Dendritic cell treated with granulocyte-macrophage colony-stimulating factor and Interleukin-4, amounts not matched to agents 40 ng/mL and 50 ng/mL, for 4 days (primary cell): ENCODE data around the gene CAPN14.
A peak's percentile ranks its signal among the peaks of the same experiment; 100 is the strongest.

Source experiments
- H3K27ac Mint-ChIP-seq: one replicate; pipeline ENCODE4 v1.8.0; 2022; ENCODE audit warnings: mild to moderate bottlenecking, mixed read lengths
- H3K27me3 Mint-ChIP-seq: one replicate; pipeline ENCODE4 v1.8.0; 2022; ENCODE audit warnings: mild to moderate bottlenecking, mixed read lengths
- H3K36me3 Mint-ChIP-seq: one replicate; pipeline ENCODE4 v1.8.0; 2022; ENCODE audit warnings: low read depth, mixed read lengths
- H3K4me1 Mint-ChIP-seq: one replicate; pipeline ENCODE4 v1.8.0; 2022; ENCODE audit warnings: low read depth, mixed read lengths
- H3K4me3 Mint-ChIP-seq: one replicate; pipeline ENCODE4 v1.8.0; 2022; ENCODE audit warnings: mild to moderate bottlenecking, moderate library complexity, mixed read lengths
- H3K9me3 Mint-ChIP-seq: one replicate; pipeline ENCODE4 v1.8.0; 2022; ENCODE audit warnings: mixed read lengths
- intact Hi-C: fragments of 100-400 bp; cut with micrococcal nuclease; formaldehyde crosslinking; loops from one replicate; pipeline ENCODE4 v1.15.0; 2022

CAPN14 gene

GRCh38 chr2:31236433-31237205 lies 19.3 kb upstream of the CAPN14 start:
- H3K27me3 Mint-ChIP-seq, result peaks cover 13% of the 10 kb centered on the region
- no peak overlapping the region for H3K4me3 Mint-ChIP-seq
- H3K36me3 Mint-ChIP-seq, result no peaks in the 10 kb centered on the region
- H3K9me3 Mint-ChIP-seq, result no peaks in the 10 kb centered on the region
- no peak overlapping the region for H3K27ac Mint-ChIP-seq
- H3K4me1 Mint-ChIP-seq, result peaks cover 18% of the 10 kb centered on the region
- intact Hi-C loops, result loop anchor here (10.0 kb wide), 1 partner anchor 88 kb away; no protein-coding TSS in a partner anchor

GRCh38 chr2:31235504-31235902 lies 18.2 kb upstream of the CAPN14 start:
- H3K4me3 Mint-ChIP-seq, result no peak overlapping the region

GRCh38 chr2:31234683-31235503 lies 17.6 kb upstream of the CAPN14 start:
- no peaks in the 10 kb centered on the region for H3K9me3 Mint-ChIP-seq
- H3K4me3 Mint-ChIP-seq, result peak overlapping the region; percentile 33
- H3K27me3 Mint-ChIP-seq, result peaks cover 13% of the 10 kb centered on the region
- peaks cover 18% of the 10 kb centered on the region for H3K4me1 Mint-ChIP-seq
- H3K36me3 Mint-ChIP-seq, result no peaks in the 10 kb centered on the region
- intact Hi-C loops, result loop anchor here (10.0 kb wide), 1 partner anchor 90 kb away; no protein-coding TSS in a partner anchor
- no peak overlapping the region for H3K27ac Mint-ChIP-seq

More at GRCh38 chr2:31235504-31235902, 18.2 kb upstream of the CAPN14 start:
- Mint-ChIP-seq H3K27me3 (peaks cover 13% of the 10 kb centered on the region), H3K36me3 (no peaks in the 10 kb centered on the region), H3K4me1 (peaks cover 18% of the 10 kb centered on the region), H3K27ac (no peak overlapping the region), H3K9me3 (no peaks in the 10 kb centered on the region)
- intact Hi-C loops, result loop anchor here (10.0 kb wide), 1 partner anchor 89 kb away; no protein-coding TSS in a partner anchor

GRCh38 chr2:31233741-31234682 lies 16.7 kb upstream of the CAPN14 start, which contains the start of gene EHD3:
Gene EHD3, plus strand, starts transcription at chr2:31234152. Its CDS starts 470 bp downstream, at chr2:31234622.
- Mint-ChIP-seq H3K27ac (no peak within 1 kb of the TSS), H3K4me3 (peak within 1 kb of the TSS; percentile 78), H3K36me3 (no peaks in the 10 kb centered on the region), H3K27me3 (peaks cover 13% of the 10 kb centered on the region), H3K9me3 (no peaks in the 10 kb centered on the region), H3K4me1 (peaks cover 18% of the 10 kb centered on the region)
- intact Hi-C loops, result loop anchor here (10.0 kb wide), 1 partner anchor 91 kb away; no protein-coding TSS in a partner anchor

GRCh38 chr2:31233231-31233630 lies 15.9 kb upstream of the CAPN14 start:
- Mint-ChIP-seq H3K27ac (no peak overlapping the region), H3K9me3 (no peaks in the 10 kb centered on the region), H3K4me3 (peak overlapping the region; percentile 78), H3K36me3 (no peaks in the 10 kb centered on the region), H3K4me1 (peaks cover 18% of the 10 kb centered on the region), H3K27me3 (peaks cover 13% of the 10 kb centered on the region)
- intact Hi-C loops, result loop anchor here (10.0 kb wide), 1 partner anchor 92 kb away; no protein-coding TSS in a partner anchor

- Mint-ChIP-seq H3K4me3 (no peak overlapping the region), H3K4me1 (peaks cover 18% of the 10 kb centered on the region), H3K27ac (no peak overlapping the region)
These were observed 15.3 kb upstream of the CAPN14 start for GRCh38 chr2:31232586-31232985.

GRCh38 chr2:31231571-31232302 lies 14.4 kb upstream of the CAPN14 start:
- Mint-ChIP-seq H3K4me1 (peaks cover 18% of the 10 kb centered on the region), H3K27ac (no peak overlapping the region), H3K36me3 (no peaks in the 10 kb centered on the region), H3K9me3 (no peaks in the 10 kb centered on the region), H3K27me3 (peaks cover 13% of the 10 kb centered on the region), H3K4me3 (no peak overlapping the region)
- intact Hi-C loops, result loop anchor here (10.0 kb wide), 1 partner anchor 93 kb away; no protein-coding TSS in a partner anchor

More at GRCh38 chr2:31232586-31232985, 15.3 kb upstream of the CAPN14 start:
- Mint-ChIP-seq H3K9me3 (no peaks in the 10 kb centered on the region), H3K36me3 (no peaks in the 10 kb centered on the region), H3K27me3 (peaks cover 13% of the 10 kb centered on the region)
- intact Hi-C loops, result loop anchor here (10.0 kb wide), 1 partner anchor 92 kb away; no protein-coding TSS in a partner anchor

- Mint-ChIP-seq H3K4me3 (no peak overlapping the region), H3K4me1 (peaks cover 18% of the 10 kb centered on the region), H3K36me3 (no peaks in the 10 kb centered on the region), H3K27me3 (peaks cover 13% of the 10 kb centered on the region), H3K27ac (no peak overlapping the region), H3K9me3 (no peaks in the 10 kb centered on the region)
- intact Hi-C loops, result loop anchor here (10.0 kb wide), 1 partner anchor 94 kb away; no protein-coding TSS in a partner anchor
These were observed 13.4 kb upstream of the CAPN14 start for GRCh38 chr2:31230751-31231150.

GRCh38 chr2:31228717-31229116 lies 11.4 kb upstream of the CAPN14 start:
- no peak overlapping the region for H3K4me3 Mint-ChIP-seq
- H3K27ac Mint-ChIP-seq, result no peak overlapping the region
- peaks cover 2% of the 10 kb centered on the region for H3K27me3 Mint-ChIP-seq
- intact Hi-C loops, result no loop called here
- no peaks in the 10 kb centered on the region for H3K36me3 Mint-ChIP-seq
- H3K4me1 Mint-ChIP-seq, result peaks cover 9% of the 10 kb centered on the region
- no peaks in the 10 kb centered on the region for H3K9me3 Mint-ChIP-seq

- intact Hi-C loops, result no loop called here
These were observed 10.4 kb upstream of the CAPN14 start for GRCh38 chr2:31227711-31228125.

GRCh38 chr2:31227110-31227509 lies 9.8 kb upstream of the CAPN14 start:
- Mint-ChIP-seq H3K27ac (no peak overlapping the region), H3K4me3 (no peak overlapping the region), H3K27me3 (peaks cover under 1% of the 10 kb centered on the region), H3K4me1 (peaks cover 7% of the 10 kb centered on the region), H3K9me3 (no peaks in the 10 kb centered on the region), H3K36me3 (no peaks in the 10 kb centered on the region)
- intact Hi-C loops, result no loop called here

More at GRCh38 chr2:31227711-31228125, 10.4 kb upstream of the CAPN14 start:
- no peak overlapping the region for H3K27ac Mint-ChIP-seq
- no peaks in the 10 kb centered on the region for H3K9me3 Mint-ChIP-seq
- H3K4me1 Mint-ChIP-seq, result peaks cover under 1% of the 10 kb centered on the region
- H3K27me3 Mint-ChIP-seq, result peaks cover 2% of the 10 kb centered on the region
- H3K36me3 Mint-ChIP-seq, result no peaks in the 10 kb centered on the region
- no peak overlapping the region for H3K4me3 Mint-ChIP-seq

GRCh38 chr2:31226266-31226665 lies 9.0 kb upstream of the CAPN14 start:
- Mint-ChIP-seq H3K9me3 (no peaks in the 10 kb centered on the region), H3K36me3 (no peaks in the 10 kb centered on the region), H3K27ac (no peak overlapping the region), H3K4me1 (peaks cover 14% of the 10 kb centered on the region), H3K27me3 (no peaks in the 10 kb centered on the region), H3K4me3 (no peak overlapping the region)
- intact Hi-C loops, result no loop called here
